ENCODE data around the gene ANKRD65. TPM values are rescaled to one million over a fixed set of nuclear protein-coding genes. Genes with fewer than 3 reads are reported as not detected.

The ANKRD65 gene
- total RNA-seq, 1 donor from 2014 or later, result 1.7 TPM

DNA sequence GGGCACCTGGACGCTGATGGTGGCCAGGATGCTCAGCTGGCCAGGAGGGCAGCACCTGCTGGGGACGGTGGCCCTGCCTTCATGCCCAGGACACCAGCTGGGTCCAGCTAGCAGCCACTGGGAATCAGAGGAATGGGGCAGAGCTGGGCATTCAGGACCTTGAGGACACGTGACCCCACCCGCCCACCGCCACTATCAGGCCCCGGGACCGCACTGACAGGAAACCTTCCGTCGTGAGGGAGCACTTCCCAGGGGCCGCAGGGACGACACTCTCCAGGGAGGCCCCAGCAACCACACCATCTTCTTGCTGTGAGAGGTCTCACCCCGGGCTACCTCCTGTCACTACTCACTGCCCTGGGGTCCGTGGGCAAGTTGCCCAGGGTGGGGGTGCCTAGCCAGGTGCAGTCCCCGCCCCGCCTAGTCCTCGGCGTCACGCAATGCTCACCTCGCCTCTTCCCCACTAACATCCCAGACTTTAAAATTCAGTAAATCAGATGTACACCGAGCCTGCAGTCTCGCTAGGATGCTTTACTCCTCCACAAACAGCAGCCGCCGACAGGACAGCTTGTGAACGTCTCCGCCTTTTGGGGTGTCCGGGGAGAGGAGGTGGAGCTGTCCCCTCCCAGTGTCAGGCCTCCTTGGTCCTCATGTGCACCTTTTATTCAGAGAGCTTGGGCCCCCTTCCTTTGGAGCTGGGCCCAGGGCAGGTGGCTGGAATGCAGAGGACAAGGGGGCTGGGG is 19.4 kb upstream of the ANKRD65 start:
- intact Hi-C loops (cut with micrococcal nuclease), result no loop called here
- H3K9me3 ChIP-seq (replicated peaks), result no peaks in the 10 kb centered on the region
- no peaks in the 10 kb centered on the region for H3K36me3 ChIP-seq
- peaks cover 38% of the 10 kb centered on the region for H3K4me1 ChIP-seq
- no peak for DNase-seq
- H3K27ac ChIP-seq (replicated peaks), result no peak overlapping the region
- TF ChIP-seq, protein P1, sequence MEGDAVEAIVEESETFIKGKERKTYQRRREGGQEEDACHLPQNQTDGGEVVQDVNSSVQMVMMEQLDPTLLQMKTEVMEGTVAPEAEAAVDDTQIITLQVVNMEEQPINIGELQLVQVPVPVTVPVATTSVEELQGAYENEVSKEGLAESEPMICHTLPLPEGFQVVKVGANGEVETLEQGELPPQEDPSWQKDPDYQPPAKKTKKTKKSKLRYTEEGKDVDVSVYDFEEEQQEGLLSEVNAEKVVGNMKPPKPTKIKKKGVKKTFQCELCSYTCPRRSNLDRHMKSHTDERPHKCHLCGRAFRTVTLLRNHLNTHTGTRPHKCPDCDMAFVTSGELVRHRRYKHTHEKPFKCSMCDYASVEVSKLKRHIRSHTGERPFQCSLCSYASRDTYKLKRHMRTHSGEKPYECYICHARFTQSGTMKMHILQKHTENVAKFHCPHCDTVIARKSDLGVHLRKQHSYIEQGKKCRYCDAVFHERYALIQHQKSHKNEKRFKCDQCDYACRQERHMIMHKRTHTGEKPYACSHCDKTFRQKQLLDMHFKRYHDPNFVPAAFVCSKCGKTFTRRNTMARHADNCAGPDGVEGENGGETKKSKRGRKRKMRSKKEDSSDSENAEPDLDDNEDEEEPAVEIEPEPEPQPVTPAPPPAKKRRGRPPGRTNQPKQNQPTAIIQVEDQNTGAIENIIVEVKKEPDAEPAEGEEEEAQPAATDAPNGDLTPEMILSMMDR (IDR thresholded peaks at IDR 0.05; ENCODE audit: borderline replicate concordance), result no peak
- H3K4me3 ChIP-seq, result no peak overlapping the region
- H3K27me3 ChIP-seq (ENCODE audit: low read depth), result peaks cover 9% of the 10 kb centered on the region

DNA sequence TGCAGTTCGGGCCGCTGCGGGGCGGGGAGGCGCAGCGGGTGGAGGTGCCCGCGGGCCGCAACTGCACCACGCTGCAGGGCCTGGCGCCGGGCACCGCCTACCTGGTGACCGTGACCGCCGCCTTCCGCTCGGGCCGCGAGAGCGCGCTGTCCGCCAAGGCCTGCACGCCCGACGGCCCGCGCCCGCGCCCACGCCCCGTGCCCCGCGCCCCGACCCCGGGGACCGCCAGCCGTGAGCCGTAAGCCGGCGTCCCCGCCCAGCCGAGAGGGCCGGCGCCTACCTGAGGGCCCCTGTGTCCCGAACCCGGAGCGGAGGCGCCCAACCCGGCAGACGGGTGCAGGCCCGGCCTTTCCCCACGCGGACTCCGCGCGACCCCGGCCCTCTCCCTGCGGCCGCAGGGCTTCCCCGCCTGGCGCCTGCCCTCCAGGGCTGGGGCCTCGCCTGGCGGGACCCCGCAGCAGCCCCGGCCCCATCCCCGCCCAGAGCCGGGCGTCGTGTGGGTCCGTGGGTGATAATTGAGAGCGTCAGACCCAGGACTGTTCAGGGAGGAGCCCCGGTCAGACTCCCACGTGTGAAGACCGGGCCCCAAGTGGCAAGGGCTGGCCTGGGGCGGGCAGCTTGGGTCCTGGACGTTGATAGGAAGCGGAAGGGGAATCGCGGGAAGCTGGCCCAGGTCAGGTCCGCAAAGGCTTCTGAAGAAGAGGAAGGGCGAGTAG is 18.6 kb upstream of the ANKRD65 start:
- Histone ChIP-seq H3K27me3 (ENCODE audit: low read depth) (peaks cover 16% of the 10 kb centered on the region), H3K9me3 (replicated peaks) (no peaks in the 10 kb centered on the region), H3K36me3 (no peaks in the 10 kb centered on the region), H3K4me1 (peaks cover 44% of the 10 kb centered on the region), H3K27ac (replicated peaks) (no peak overlapping the region), H3K4me3 (no peak overlapping the region)
- DNase-seq, result no peak
- TF ChIP-seq, protein P1 (IDR thresholded peaks at IDR 0.05; ENCODE audit: borderline replicate concordance), result no peak
- intact Hi-C loops (cut with micrococcal nuclease), result no loop called here

DNA sequence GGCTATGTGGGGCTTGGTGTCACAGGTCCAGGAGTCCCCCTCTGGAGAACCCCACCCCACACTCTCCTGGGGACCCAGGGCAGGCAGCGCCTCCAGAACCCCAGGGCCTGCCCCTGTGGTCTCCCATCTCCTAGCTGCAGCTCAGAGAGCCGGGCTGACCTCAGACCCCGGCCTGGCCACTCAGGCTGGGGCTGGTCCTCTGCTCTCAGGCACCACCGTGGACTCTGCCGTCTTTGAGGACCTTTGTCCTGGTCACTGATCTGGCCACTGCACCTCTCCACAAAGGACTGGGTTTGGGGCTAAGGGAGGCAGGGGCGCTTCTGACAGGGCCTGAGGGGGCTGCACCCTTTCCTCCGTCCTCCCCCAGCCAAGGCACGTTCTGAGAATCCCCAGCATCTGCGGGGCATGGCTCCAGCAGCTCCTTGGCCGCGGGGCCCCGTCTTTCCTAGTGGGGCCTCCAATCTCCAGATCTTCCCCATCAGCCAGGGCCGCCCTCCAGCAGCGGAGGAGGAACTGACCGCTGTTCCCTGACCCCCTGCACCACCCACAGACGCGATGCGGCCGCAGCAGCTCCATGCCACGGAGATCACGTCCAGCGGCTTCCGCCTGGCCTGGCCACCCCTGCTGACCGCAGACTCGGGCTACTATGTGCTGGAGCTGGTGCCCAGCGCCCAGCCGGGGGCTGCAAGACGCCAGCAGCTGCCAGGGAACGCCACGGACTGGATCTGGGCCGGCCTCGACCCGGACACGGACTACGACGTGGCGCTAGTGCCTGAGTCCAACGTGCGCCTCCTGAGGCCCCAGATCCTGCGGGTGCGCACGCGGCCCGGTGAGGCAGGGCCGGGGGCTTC is 17.7 kb upstream of the ANKRD65 start:
- intact Hi-C loops (cut with micrococcal nuclease), result no loop called here
- no peak overlapping the region for H3K4me3 ChIP-seq
- DNase-seq, result no peak
- peaks cover 25% of the 10 kb centered on the region for H3K27me3 ChIP-seq (ENCODE audit: low read depth)
- H3K27ac ChIP-seq (replicated peaks), result no peak overlapping the region
- H3K4me1 ChIP-seq, result peaks cover 54% of the 10 kb centered on the region
- H3K36me3 ChIP-seq, result no peaks in the 10 kb centered on the region
- H3K9me3 ChIP-seq (replicated peaks), result no peaks in the 10 kb centered on the region
- TF ChIP-seq, protein P1 (IDR thresholded peaks at IDR 0.05; ENCODE audit: borderline replicate concordance), result no peak

DNA sequence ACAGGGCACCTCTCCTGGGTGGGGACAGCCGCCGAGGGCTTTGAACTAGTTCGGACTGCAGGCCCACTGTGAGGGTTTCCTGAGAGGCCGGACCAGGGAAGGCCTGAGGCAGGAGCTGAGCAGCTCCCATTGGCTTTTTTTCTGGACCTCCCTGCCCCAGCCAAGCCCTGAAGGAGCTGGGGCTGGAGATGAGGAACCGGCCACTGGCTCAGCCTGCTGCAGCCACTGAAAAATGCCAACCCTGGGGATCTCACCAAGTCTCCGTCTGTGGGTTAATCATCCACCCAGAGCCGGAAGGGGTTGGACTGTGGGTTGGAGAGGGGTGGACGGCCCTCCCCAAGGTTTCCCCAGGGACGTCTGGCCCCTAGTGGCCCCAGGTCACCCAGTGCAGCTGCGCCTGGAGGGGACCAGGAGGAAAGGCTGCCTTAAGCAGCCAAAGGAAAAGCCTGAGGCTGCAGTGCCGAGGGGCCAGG is 16.9 kb upstream of the ANKRD65 start:
- DNase-seq, result no peak
- H3K9me3 ChIP-seq (replicated peaks), result no peaks in the 10 kb centered on the region
- H3K4me3 ChIP-seq, result no peak overlapping the region
- peaks cover 62% of the 10 kb centered on the region for H3K4me1 ChIP-seq
- H3K27ac ChIP-seq (replicated peaks), result no peak overlapping the region
- no peaks in the 10 kb centered on the region for H3K36me3 ChIP-seq
- TF ChIP-seq, protein P1 (IDR thresholded peaks at IDR 0.05; ENCODE audit: borderline replicate concordance), result no peak
- intact Hi-C loops (cut with micrococcal nuclease), result no loop called here
- peaks cover 29% of the 10 kb centered on the region for H3K27me3 ChIP-seq (ENCODE audit: low read depth)

All from left ventricle myocardium inferior (tissue), 1 donor.